HUES64 (cell line): ENCODE results near the gene LILRB5.
"Not testable (repeated sequence)": the region's sequence is repeated elsewhere in the genome, so short reads cannot be mapped to it uniquely, and the experiment has no call there.

Experiments
- H3K27ac ChIP-seq: 2 replicates; pipeline ENCODE4 v1.7.0; 2013; ENCODE audit warnings: low read depth, low read length, inconsistent platforms
- H3K27me3 ChIP-seq: 2 replicates; pipeline ENCODE4 v1.6.1; 2013; ENCODE audit warnings: mild to moderate bottlenecking, low read length; ENCODE audit not compliant: insufficient read depth
- H3K36me3 ChIP-seq: 2 replicates; pipeline ENCODE4 v1.6.1; 2013; ENCODE audit warnings: mild to moderate bottlenecking, low read length; ENCODE audit not compliant: insufficient read depth
- H3K4me1 ChIP-seq: 2 replicates; pipeline ENCODE4 v1.6.1; 2013; ENCODE audit warnings: mild to moderate bottlenecking, low read length, moderate library complexity; ENCODE audit not compliant: insufficient read depth
- H3K4me3 ChIP-seq: 2 replicates; pipeline ENCODE4 v1.5.1; 2013; ENCODE audit warnings: mild to moderate bottlenecking, low read length, moderate library complexity
- H3K9ac ChIP-seq: 2 replicates; pipeline ENCODE4 v1.6.1; 2013; ENCODE audit warnings: mild to moderate bottlenecking, low read depth, low read length
- H3K9me3 ChIP-seq: 2 replicates; pipeline ENCODE4 v1.6.1; 2013; ENCODE audit warnings: low read depth, low read length; ENCODE audit not compliant: insufficient read depth
- WGBS: fragments of 150-250, 120-280 bp; methylation state at CpG from one replicate; pipeline ENCODE4 v1.1.7; 2013; ENCODE audit warnings: missing lambda C conversion rate; 5-methylcytosine and 5-hydroxymethylcytosine counted together

The LILRB5 gene

DNA sequence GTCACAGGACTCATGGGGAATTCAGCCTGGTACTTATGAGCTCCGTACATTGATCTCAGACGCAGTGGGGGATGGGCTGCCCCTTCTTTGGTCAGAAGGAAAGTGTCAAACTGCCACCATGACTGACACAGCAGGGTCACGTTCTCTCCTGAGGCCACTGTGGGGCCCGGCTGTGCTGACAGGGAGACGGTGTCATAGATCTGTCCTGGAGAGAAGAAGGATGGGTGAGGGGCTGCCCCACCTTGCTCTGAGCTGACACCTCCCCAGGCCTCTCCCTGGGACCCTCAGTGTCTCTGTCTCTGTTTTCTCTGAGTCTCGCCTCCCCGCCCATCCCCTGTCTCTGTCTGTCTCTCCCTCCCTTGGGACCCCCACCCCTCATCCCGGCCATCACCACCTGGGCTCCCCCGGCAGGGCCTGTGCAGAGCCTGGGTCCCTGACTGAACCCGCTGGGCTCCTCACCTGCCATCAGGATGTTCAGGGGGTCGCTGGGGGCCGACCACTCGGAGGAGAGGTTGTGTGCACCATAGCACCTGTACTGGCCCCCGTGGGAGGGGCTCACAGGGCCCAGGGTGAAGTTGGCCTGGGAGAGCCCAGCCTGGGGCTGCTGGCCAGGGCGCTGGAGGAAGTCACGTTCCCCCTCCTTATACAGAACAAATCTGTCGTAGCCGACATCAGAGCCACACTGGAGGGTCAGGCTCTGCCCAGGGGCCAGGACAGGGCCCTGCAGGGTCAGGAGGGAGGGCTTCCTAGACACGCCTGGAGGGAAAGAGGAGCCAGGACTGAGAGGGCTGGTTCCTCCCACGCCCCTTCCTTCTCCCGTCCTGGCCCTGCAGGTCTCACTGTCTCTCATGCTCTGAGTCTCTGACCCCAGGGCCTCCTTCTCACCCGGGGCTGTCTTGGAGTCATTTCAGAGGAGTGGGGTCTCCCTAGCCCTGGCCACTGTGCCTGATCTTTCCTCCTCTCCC lies 16.4 kb downstream of the LILRB5 start:
- H3K4me3 ChIP-seq, H3K9ac ChIP-seq, H3K4me1 ChIP-seq, H3K9me3 ChIP-seq, H3K36me3 ChIP-seq, H3K27ac ChIP-seq, H3K27me3 ChIP-seq: not testable (repeated sequence)
- WGBS, result 83% methylated on average over 13 of the region's 22 CpGs

DNA sequence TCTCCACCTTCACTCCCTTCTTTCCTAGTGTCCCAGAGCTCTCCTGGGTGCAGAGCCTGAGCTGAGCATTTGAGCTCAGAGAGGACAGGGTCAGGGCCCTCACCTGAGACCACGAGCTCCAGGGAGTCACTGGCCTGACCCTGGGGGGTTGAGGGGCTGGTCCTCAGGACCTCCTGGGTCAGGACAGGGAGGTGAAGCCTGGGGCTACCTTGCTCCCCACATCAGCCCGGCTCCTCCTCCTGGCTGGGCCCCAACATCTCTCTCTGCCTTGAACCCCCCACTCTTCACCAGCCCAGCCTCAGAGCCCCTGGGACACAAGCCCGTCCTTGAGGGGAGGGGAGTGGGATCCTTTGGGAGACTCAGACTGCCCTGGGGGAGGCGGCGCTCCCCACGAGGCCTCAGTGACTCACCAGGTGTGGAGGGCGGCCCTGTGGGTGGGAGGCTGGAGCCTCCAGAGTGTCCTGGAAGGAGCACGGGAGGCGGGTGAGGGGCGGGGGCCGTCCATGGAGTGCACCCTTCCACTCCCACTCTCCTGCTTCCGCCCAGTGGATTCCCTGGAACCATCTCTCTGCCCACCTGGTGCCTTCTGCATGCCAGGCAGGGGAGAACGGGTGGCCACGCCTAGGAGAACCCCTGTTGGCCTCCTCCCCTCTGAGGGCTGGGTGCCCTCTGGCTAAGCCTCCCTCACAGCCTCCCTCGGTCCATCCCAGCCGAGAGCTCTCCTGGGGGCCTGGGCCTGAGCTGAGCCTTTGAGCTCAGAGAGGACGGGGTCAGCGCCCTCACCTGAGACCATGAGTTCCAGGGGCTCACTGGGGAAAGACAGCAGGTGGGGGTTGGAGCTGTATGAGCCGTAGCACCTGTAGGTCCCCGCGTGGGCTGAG lies 17.3 kb downstream of the LILRB5 start:
- not testable (repeated sequence) for H3K9me3 ChIP-seq, H3K4me3 ChIP-seq, H3K27ac ChIP-seq, H3K4me1 ChIP-seq, H3K9ac ChIP-seq, H3K36me3 ChIP-seq, H3K27me3 ChIP-seq
- WGBS, result 83% methylated on average over 12 of the region's 21 CpGs

DNA sequence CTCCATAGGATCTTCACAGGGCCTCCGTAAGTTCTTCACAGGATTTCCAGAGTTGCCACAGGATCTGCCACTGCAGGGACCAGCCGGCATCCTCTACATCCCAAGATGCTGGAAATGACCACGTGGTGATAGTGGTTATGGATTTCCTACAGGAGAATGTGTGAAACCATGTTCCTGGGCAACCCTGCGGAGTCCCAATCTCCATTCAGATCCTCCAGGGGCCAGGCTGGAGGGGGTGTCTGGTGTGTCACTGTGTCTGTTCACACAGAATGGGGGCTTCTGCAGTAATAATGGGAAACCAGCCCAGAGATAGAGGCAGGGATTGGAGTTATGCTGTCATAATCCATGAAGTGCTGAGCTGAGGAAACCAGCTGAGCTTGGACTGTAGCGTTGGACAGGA lies 23.1 kb downstream of the LILRB5 start:
- H3K27me3 ChIP-seq, result peaks cover 13% of the 10 kb centered on the region
- no peak overlapping the region for H3K4me3 ChIP-seq
- H3K27ac ChIP-seq, result no peak overlapping the region
- H3K4me1 ChIP-seq, result no peaks in the 10 kb centered on the region
- H3K36me3 ChIP-seq, result no peaks in the 10 kb centered on the region
- 72% methylated on average over 5 of the region's 5 CpGs for WGBS
- H3K9me3 ChIP-seq, result 0 out of 2 replicates have a peak, but pooled peaks cover 8% of the 10 kb centered on the region
- no peak overlapping the region for H3K9ac ChIP-seq

DNA sequence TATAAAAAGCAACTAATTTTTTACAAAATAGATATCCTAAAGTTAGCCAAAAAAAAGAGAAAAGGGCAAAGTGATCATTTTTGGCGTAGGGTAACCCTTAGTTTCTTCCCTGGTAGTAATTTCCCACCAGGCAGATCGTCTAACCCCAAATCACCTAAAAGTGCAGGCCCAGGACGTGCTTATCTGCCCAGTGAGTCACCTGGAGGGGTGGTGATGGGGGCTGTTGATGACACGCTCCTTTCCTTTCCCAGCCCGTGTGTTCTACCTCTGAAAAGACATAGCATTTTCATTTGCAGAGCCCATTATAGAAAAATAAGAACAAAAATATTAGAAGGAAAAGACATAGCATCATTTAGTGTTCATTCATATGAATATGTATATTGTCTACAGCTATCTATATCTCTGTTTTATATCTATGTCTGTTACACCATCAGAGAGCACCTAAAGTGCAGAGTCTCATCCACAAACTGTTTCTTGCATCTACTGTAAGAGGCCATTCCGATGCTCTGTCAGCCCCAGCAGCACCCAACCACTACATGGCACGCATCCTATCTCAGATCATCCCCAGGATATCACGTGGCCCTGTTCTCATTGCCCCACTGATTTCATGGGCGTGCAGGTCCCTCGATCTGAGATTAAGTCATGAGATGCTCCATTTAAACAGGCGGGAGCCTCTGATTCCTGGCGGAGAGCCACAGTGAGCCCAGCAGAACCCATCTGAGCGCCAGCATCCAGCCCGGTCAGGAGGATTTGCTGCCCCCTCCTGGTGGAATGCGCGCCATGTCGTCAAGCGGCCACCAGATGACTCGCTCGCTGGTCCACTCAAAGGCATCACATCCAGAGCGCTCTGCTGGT lies 25.8 kb downstream of the LILRB5 start:
- Histone ChIP-seq H3K4me1 (no peaks in the 10 kb centered on the region), H3K4me3 (no peak overlapping the region), H3K36me3 (no peaks in the 10 kb centered on the region), H3K27ac (no peak overlapping the region), H3K9ac (no peak overlapping the region), H3K9me3 (0 out of 2 replicates have a peak, but pooled peaks cover 8% of the 10 kb centered on the region), H3K27me3 (peaks cover 13% of the 10 kb centered on the region)
- WGBS, result 26% methylated on average over 20 of the region's 21 CpGs

DNA sequence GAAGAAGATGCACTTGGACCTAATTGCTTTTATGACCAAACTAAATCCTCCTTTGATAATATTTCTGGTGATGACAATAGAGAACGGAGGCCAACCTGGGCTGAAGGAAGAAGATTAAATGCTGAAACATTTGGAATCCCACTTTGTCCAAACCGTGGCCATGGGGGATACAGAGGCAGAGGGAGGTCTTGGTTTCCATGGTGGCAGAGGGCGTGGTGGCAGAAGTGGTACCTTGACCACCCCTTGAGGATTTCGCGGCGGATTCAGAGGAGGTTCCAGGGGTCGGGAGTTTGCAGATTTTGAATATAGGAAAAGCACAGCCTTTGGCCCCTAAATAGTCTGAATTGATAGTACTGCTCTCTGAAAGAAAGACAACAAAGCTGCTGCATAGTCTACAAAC lies 27.0 kb downstream of the LILRB5 start:
- H3K36me3 ChIP-seq, result no peaks in the 10 kb centered on the region
- no peak overlapping the region for H3K27ac ChIP-seq
- H3K4me1 ChIP-seq, result no peaks in the 10 kb centered on the region
- H3K27me3 ChIP-seq, result peaks cover 13% of the 10 kb centered on the region
- H3K4me3 ChIP-seq, result no peak overlapping the region
- WGBS, result 88% methylated on average over 7 of the region's 7 CpGs
- no peak overlapping the region for H3K9ac ChIP-seq
- 0 out of 2 replicates have a peak, but pooled peaks cover 6% of the 10 kb centered on the region for H3K9me3 ChIP-seq

DNA sequence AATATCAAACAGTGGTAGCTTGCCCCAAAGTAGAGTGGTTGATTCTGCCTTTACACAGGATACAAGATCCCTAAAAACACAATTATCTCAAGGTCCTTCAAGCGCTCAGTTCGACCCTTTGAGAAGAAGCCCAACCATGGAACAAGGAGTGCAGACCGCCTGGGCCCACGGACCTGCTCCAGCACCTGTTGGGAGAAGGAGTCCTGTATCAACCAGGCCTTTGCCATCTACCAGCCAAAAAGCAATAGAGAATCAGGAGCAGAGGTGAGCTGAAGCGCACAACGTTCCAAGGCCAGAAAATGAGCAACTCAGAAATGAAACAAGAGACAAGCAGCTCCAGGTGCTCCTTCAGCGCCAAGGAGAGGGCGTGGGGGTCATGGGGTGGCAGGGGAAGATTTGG lies 27.9 kb downstream of the LILRB5 start:
- 93% methylated on average over 8 of the region's 8 CpGs for WGBS
- Histone ChIP-seq H3K9ac (no peak overlapping the region), H3K4me1 (no peaks in the 10 kb centered on the region), H3K27ac (no peak overlapping the region), H3K27me3 (peaks cover 10% of the 10 kb centered on the region), H3K9me3 (no peaks in the 10 kb centered on the region), H3K36me3 (no peaks in the 10 kb centered on the region), H3K4me3 (no peak overlapping the region)

DNA sequence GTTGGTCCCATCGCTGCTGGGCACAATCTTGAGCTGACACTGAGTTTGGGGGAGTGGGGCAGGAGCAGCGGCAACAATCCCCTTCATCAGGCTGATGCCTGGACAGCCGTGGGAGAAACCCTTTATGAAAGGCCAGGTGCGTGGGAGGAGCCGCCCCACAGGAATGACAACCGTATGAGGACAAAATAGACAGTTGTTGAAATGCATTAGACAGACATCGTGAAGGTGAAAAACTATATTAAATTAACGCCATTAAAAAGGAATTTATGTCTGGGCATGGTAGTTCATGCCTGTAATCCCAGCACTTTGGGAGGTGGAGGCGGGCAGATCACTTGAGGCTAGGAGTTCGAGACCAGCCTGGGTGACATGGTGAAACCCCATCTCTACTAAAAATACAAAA lies 32.5 kb downstream of the LILRB5 start:
- H3K4me3 ChIP-seq, H3K36me3 ChIP-seq, H3K9me3 ChIP-seq, H3K27me3 ChIP-seq, H3K9ac ChIP-seq, H3K27ac ChIP-seq, H3K4me1 ChIP-seq: not testable (repeated sequence)
- 87% methylated on average over 10 of the region's 10 CpGs for WGBS

DNA sequence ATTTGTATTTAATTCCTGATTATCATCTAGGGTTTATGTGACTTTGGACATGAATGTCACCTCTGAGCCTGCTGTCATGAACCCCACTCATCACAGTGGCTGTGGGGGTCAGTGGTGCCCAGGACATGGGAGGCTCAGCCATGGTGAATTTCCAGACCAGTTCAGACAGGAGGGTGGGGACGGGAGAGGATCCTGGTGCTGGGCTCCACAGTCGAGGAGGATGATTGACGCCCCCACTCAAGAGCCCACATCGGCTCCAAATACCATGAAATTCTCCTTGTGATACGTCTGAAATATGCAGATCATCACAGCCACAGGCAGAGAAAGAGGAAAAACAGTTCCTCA lies 33.2 kb downstream of the LILRB5 start:
- H3K4me3 ChIP-seq, H3K4me1 ChIP-seq, H3K36me3 ChIP-seq, H3K27me3 ChIP-seq, H3K9ac ChIP-seq, H3K27ac ChIP-seq, H3K9me3 ChIP-seq: not testable (repeated sequence)
- 92% methylated on average over 5 of the region's 5 CpGs for WGBS

DNA sequence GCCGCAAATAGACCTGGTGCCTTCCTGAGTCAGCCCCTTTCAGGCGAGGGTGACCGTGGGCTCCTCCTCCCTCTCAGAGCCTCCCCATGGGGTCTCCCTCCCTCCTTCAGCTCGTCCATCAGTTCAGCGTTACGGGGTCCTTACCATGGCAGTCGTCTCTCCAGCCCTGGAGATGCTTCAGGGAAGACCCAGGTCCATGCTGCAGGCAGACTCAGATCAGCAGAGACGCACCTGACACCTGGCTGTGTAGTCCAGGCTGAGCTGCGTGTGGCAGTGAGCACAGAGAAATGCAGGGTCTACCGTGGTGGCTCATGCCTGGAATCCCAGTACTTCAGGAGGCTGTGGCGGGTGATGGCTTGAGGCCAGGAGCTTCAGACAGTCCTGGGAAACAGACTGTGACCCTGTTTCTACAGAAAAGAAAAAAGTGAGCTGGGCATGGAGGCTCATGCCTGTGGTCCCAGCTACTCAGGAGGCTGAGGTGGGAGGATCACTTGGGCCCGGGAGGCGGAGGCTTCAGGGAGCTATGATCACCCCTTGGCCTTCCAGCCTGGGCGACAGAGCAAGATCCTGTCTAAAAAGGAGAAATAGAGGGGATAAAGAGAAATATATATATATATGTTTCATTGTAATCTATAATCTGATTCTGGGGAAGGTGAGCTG lies 33.7 kb downstream of the LILRB5 start:
- not testable (repeated sequence) for H3K27ac ChIP-seq, H3K4me1 ChIP-seq, H3K9ac ChIP-seq, H3K27me3 ChIP-seq, H3K4me3 ChIP-seq, H3K9me3 ChIP-seq, H3K36me3 ChIP-seq
- 80% methylated on average over 14 of the region's 14 CpGs for WGBS

DNA sequence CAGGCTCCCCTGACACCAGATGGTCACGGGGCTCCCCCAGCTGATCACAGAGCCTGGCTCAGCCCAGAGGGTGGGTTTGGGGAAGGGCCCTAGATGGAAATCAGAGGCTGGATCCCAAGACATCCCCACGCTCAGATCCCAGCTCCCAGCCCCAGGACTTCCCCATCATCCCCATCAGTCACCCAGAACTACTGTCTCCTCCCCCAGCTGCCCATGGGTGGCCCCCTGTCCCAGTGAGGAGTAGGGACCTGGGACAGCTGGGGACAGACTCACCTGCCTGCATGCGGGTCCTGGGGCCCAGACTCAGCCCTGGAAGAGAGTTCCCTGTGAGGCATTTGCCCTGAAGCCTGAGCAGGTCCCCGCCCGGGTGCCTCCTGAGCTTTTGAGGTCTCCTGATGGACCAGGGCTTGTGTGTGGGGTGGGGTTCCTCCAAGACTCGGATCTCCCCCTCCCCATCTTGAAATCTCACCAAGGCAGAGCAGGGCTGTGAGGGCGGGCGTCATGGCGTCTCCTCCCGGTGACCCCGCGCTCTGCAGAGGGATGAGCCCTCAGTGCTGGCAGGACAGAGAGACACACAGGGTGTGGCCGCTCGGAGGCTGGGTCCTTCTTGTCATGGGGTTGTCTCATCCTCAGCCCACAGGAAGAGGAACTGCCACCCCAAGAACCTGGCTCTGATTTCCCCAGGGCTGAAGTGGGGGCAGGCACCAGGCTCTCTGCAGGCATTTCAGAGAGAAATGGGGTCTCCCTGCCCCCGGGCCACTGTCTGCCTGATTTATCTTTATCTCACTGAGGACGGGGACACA lies 34.4 kb downstream of the LILRB5 start, which contains the start of gene LILRB3:
Gene LILRB3 (minus strand): TSS at position 534 of the 803 bp plus-strand sequence. CDS start 31 bp downstream, at position 503.
- not testable (repeated sequence) for H3K4me1 ChIP-seq, H3K27me3 ChIP-seq, H3K4me3 ChIP-seq, H3K36me3 ChIP-seq, H3K9ac ChIP-seq, H3K9me3 ChIP-seq, H3K27ac ChIP-seq
- 84% methylated on average over 13 of the region's 16 CpGs for WGBS
